Heart left ventricle (tissue), 16 donors: ENCODE data around the gene TFB1M. TPM values are rescaled to one million over a fixed set of nuclear protein-coding genes. Genes with fewer than 3 reads are reported as not detected.

Experiments used
- ATAC-seq, 4 donors: fragments of 200-7000 bp; cut with Tn5 transposase; one replicate each; pipeline ENCODE4 v1.9.1; 2020 to 2022; ENCODE audit warnings: moderate library complexity in 4 of 4, mild to moderate bottlenecking in 3 of 4, moderate number of reproducible peaks in 1 of 4
- DNase-seq, 5 donors: peaks; one replicate each; pipeline ENCODE4 v3.0.0-alpha.2; 2020
- H3K27ac ChIP-seq, 12 donors: fragments of 200-600 bp; sonication (generic) in 4 of 12; one replicate each; pipeline versions ENCODE4 v1.5.0 to v1.8.0; 2016 to 2022; ENCODE audit warnings: mild to moderate bottlenecking in 2 of 12
- H3K27me3 ChIP-seq, 9 donors: fragments of 200-600 bp; sonication (generic) in 2 of 9; one replicate each; pipeline versions ENCODE4 v1.5.1 to v1.8.0; 2016 to 2022; ENCODE audit warnings: mild to moderate bottlenecking in 3 of 9
- H3K36me3 ChIP-seq, 9 donors: fragments of 200-600 bp; sonication (generic) in 2 of 9; one replicate each; pipeline versions ENCODE4 v1.5.0 to v1.8.0; 2018 to 2022; ENCODE audit warnings: mild to moderate bottlenecking in 2 of 9
- H3K4me1 ChIP-seq, 12 donors: fragments of 200-600 bp; sonication (generic) in 4 of 12; one replicate each; pipeline versions ENCODE4 v1.5.0 to v1.8.0; 2016 to 2022; ENCODE audit warnings: mild to moderate bottlenecking in 3 of 12
- H3K4me3 ChIP-seq, 12 donors: fragments of 200-600 bp; sonication (generic) in 4 of 12; one replicate each; pipeline versions ENCODE4 v1.5.0 to v1.8.0; 2017 to 2022; ENCODE audit warnings: mild to moderate bottlenecking in 9 of 12, moderate library complexity in 4 of 12
- H3K9me3 ChIP-seq, 12 donors: fragments of 200-600 bp; sonication (generic) in 4 of 12; one replicate each; pipeline versions ENCODE4 v1.5.0 to v1.8.0; 2016 to 2022; ENCODE audit warnings: mild to moderate bottlenecking in 1 of 12
- CTCF ChIP-seq, 12 donors: fragments of 200-600 bp; sonication (generic) in 4 of 12; IDR thresholded peaks; one replicate each; pipeline versions ENCODE4 v1.5.0 to v1.8.0; 2018 to 2022; ENCODE audit warnings: antibody characterized with exemption in 12 of 12, mild to moderate bottlenecking in 5 of 12
- POLR2A ChIP-seq, 2 donors: fragments of 450-650 bp; IDR thresholded peaks; one replicate each; pipeline ENCODE4 v1.6.1; 2017; ENCODE audit warnings: antibody characterized with exemption in 2 of 2, mild to moderate bottlenecking in 2 of 2, moderate library complexity in 2 of 2
- WGBS, 4 donors: extraction: QIAGEN DNeasy Blood & Tissue Kit in 2 of 4; methylation state at CpG; one replicate each; pipeline versions ENCODE4 v1.1.5 to v1.1.7; 2013 to 2018; 5-methylcytosine and 5-hydroxymethylcytosine counted together
- intact Hi-C, 10 donors: fragments of 100-400 bp; cut with DNase I; formaldehyde crosslinking; loops; one replicate each; pipeline versions ENCODE4 v1.11.1 to v1.14.2; 2022
- polyA plus RNA-seq, 2 donors: library from polyadenylated mRNA; stranded (reverse); fragments of 200-250 nt; gene quantifications; one replicate each; pipeline ENCODE4 v1.2.3, GENCODE V29; 2013
- total RNA-seq, 9 donors: library from RNA; depleted of rRNA in 2 of 9; stranded (reverse); fragments of >200 nt in 2 of 9; fragmentation: NEBNext Ultra II Directional in 3 of 9; extraction: Animal tissue kit (Norgen Biotek cat#: 25700) in 3 of 9; gene quantifications; one replicate each; pipeline versions ENCODE4 v1.1.0 to v1.2.4, GENCODE V29; 2016 to 2023
- donor health status: ischemic (EF 13 %, LVEDD 7.1; RV severe dilation, severe dysfunction).
- donor health status: healthy with polysubstance abuse.
- donor health status: DM: no; HTN: yes; CAD: no.
- donor health status: DM: no; HTN: no; CAD: no.
- donor health status: ischemic (EF 25% LVEDD 6.9; RV normal size, moderate dysfunction).
- donor health status: ischemic (EF 25% LVEDD 5.7; RV mildly dilated, moderate dysfunction).
- donor health status: healthy.
- donor health status: DM: yes; HTN: yes; CAD: no.
- donor health status: ischemic (EF 35%, LVEDD 5.7; RV mildly dilated, moderate dysfunction).
- donor health status: nonischemic (EF 11% LVEDD 7.7; RV severe dilation, severe dysfunction).
- donor health status: DM: yes; HTN: yes; CAD: no.
- donor health status: PGD.
- donor health status: ischemic (EF 29% LVEDD 5.4; RV normal size, mild dysfunction).
- donor health status: nonischemic (EF 23%, LVEDD 6.1; RV moderate dilation, normal function).

The TFB1M gene
- total and polyA plus RNA-seq, 11 donors = 11.4 to 24.5 (median 17.6) TPM

- Histone ChIP-seq H3K9me3 (no peaks in the 10 kb centered on the region), H3K4me1 (peaks cover 0 to 7% (median 0%) of the 10 kb centered on the region in 12 donors), H3K36me3 (peaks cover 0 to 15% (median 3%) of the 10 kb centered on the region in 9 donors), H3K27ac (no peak overlapping the region), H3K27me3 (no peaks in the 10 kb centered on the region), H3K4me3 (no peak overlapping the region)
- 93 to 99% (median 95%) methylated on average over 7 of the region's 7 CpGs for WGBS, 4 donors
- DNase-seq (no peak), ATAC-seq (no peak)
- no peak for TF ChIP-seq POLR2A (IDR thresholded peaks at IDR 0.05)
- TF ChIP-seq CTCF (IDR thresholded peaks at IDR 0.05) = no peak
- intact Hi-C loops = loop anchor here in 7 of 10 donors (5.0 to 10.0 kb wide), 5 partner anchors 63 to 570 kb away; no protein-coding TSS in a partner anchor
These were observed 69.1 kb downstream of the TFB1M start for GRCh38 chr6:155245193-155245592.

- Histone ChIP-seq H3K4me1 (peaks cover 0 to 7% (median 0%) of the 10 kb centered on the region in 12 donors), H3K9me3 (no peaks in the 10 kb centered on the region), H3K27me3 (no peaks in the 10 kb centered on the region), H3K27ac (no peak overlapping the region), H3K4me3 (no peak overlapping the region), H3K36me3 (peaks cover 0 to 9% (median 2%) of the 10 kb centered on the region in 9 donors)
- intact Hi-C loops = loop anchor here in 4 of 10 donors (5.0 to 10.0 kb wide), 4 partner anchors 67 to 570 kb away; no protein-coding TSS in a partner anchor
- no peak for DNase-seq
- no peak for ATAC-seq
- WGBS, 4 donors = 78 to 85% (median 80%) methylated on average over 4 of the region's 4 CpGs
- TF ChIP-seq CTCF (IDR thresholded peaks at IDR 0.05) (no peak), POLR2A (IDR thresholded peaks at IDR 0.05) (no peak)
These were observed 69.8 kb downstream of the TFB1M start for GRCh38 chr6:155244434-155244833.

GRCh38 chr6:155241966-155242365 lies 72.3 kb downstream of the TFB1M start:
- WGBS, 4 donors = 76 to 87% (median 85%) methylated on average over 8 of the region's 8 CpGs
- Histone ChIP-seq H3K9me3 (no peaks in the 10 kb centered on the region), H3K27me3 (no peaks in the 10 kb centered on the region), H3K4me1 (no peaks in the 10 kb centered on the region), H3K4me3 (no peak overlapping the region), H3K27ac (no peak overlapping the region), H3K36me3 (peaks cover 0 to 6% (median 0%) of the 10 kb centered on the region in 9 donors)
- ATAC-seq = no peak
- intact Hi-C loops = loop anchor here in 4 of 10 donors (5.0 to 10.0 kb wide), 4 partner anchors 65 to 567 kb away; no protein-coding TSS in a partner anchor
- no peak for DNase-seq
- no peak for TF ChIP-seq POLR2A (IDR thresholded peaks at IDR 0.05)
- no peak for TF ChIP-seq CTCF (IDR thresholded peaks at IDR 0.05)

GRCh38 chr6:155240905-155241600 lies 73.2 kb downstream of the TFB1M start:
- peaks cover 0 to 5% (median 0%) of the 10 kb centered on the region in 9 donors for H3K36me3 ChIP-seq
- H3K9me3 ChIP-seq = no peaks in the 10 kb centered on the region
- H3K4me1 ChIP-seq = no peaks in the 10 kb centered on the region
- ATAC-seq (no peak), DNase-seq (no peak)
- no peak overlapping the region for H3K27ac ChIP-seq
- intact Hi-C loops = loop anchor here in 4 of 10 donors (5.0 to 10.0 kb wide), 4 partner anchors 64 to 566 kb away; no protein-coding TSS in a partner anchor
- H3K4me3 ChIP-seq = no peak overlapping the region
- H3K27me3 ChIP-seq = no peaks in the 10 kb centered on the region
- no peak for TF ChIP-seq CTCF (IDR thresholded peaks at IDR 0.05)
- TF ChIP-seq POLR2A (IDR thresholded peaks at IDR 0.05) = no peak
- 92 to 95% (median 93%) methylated on average over 19 of the region's 19 CpGs for WGBS, 4 donors
